GM18520 (cell line): ENCODE measurements around the gene ZNF629.

Experiments used
- ATAC-seq: cut with Tn5 transposase; IDR thresholded peaks from one replicate; pipeline ENCODE4 v1.9.1; 2021; ENCODE audit not compliant: unreplicated experiment

ZNF629 gene

GRCh38 chr16:30748634-30749445, 38.2 kb downstream of the ZNF629 start:
- ATAC-seq: no peak

GRCh38 chr16:30747799-30748633, 39.0 kb downstream of the ZNF629 start, which contains the start of gene PHKG2:
Gene PHKG2 (plus strand): TSS chr16:30748425. CDS start chr16:30748821, 396 bp downstream.
- ATAC-seq: peak; percentile 98

GRCh38 chr16:30747331-30747730, 39.7 kb downstream of the ZNF629 start:
- no peak for ATAC-seq

- no peak for ATAC-seq
Observed at GRCh38 chr16:30746638-30747175, 40.3 kb downstream of the ZNF629 start.

- ATAC-seq: no peak
Observed at GRCh38 chr16:30745082-30745481, 41.9 kb downstream of the ZNF629 start.

GRCh38 chr16:30744183-30744582, 42.8 kb downstream of the ZNF629 start:
- ATAC-seq: no peak

- no peak for ATAC-seq
Observed at GRCh38 chr16:30743716-30744115, 43.3 kb downstream of the ZNF629 start.

GRCh38 chr16:30741461-30741914, 45.5 kb downstream of the ZNF629 start:
- no peak for ATAC-seq

GRCh38 chr16:30740364-30741251, 46.4 kb downstream of the ZNF629 start:
- no peak for ATAC-seq

- ATAC-seq: no peak
Observed at GRCh38 chr16:30738984-30739951, 47.7 kb downstream of the ZNF629 start.

- no peak for ATAC-seq
Observed at GRCh38 chr16:30737794-30738648, 49.0 kb downstream of the ZNF629 start.

GRCh38 chr16:30736995-30737793, 49.8 kb downstream of the ZNF629 start:
- ATAC-seq: no peak

GRCh38 chr16:30731411-30731810, 55.6 kb downstream of the ZNF629 start:
- ATAC-seq: no peak

GRCh38 chr16:30728899-30729672, 57.9 kb downstream of the ZNF629 start:
- ATAC-seq: no peak
